Mucosa of gallbladder (tissue), 1 donor: ENCODE data around the gene CALHM6. TPM values are rescaled to one million over a fixed set of nuclear protein-coding genes. Genes with fewer than 3 reads are reported as not detected.

Source experiments
- DNase-seq: peaks from one replicate; pipeline ENCODE4 v3.0.0-alpha.2; 2020; ENCODE audit warnings: low spot score
- total RNA-seq: library from RNA; stranded (reverse); gene quantifications from one replicate; pipeline ENCODE4 v1.2.1, GENCODE V29; 2021
- donor health status: DM: no; HTN: no; CAD: no.

CALHM6 gene
- total RNA-seq: 4.8 TPM

DNA sequence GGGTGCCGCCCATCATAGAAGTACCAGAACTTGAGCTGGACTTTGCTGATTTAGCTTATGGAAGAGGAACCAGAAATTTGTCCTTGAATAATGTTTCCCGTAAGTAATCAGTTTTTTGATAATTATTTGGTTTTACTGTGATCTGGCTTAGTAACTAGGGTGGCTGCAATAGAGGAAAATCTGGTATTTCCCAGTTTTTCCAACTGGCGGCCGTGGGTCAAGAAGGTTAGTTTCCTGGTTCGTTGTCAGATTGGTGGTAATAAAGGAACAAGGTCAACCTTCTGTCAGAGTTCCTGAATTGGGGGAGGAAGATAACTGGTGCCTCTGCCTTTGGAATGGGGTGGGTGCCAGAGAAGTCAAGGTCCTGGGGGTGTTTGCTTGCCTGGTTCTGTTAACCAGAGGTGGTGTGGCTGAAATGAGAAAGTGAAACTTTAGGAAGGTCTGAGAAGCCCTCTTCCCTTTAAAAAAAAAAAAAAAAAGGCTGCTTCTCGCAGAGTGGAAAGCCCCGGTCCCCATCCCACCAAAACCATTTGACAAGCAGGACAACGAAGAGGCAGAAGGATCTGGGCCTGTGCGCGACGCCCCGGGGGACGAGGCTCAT lies at the start of gene CALHM6:
TSS of gene CALHM6 (plus strand) at position 45 of the 601 bp plus-strand sequence. CDS start at position 600, 555 bp downstream.
- DNase-seq: no peak

- no peak for DNase-seq
Observed at GRCh38 chr6:116412270-116412669, 48.9 kb upstream of the CALHM6 start.

DNA sequence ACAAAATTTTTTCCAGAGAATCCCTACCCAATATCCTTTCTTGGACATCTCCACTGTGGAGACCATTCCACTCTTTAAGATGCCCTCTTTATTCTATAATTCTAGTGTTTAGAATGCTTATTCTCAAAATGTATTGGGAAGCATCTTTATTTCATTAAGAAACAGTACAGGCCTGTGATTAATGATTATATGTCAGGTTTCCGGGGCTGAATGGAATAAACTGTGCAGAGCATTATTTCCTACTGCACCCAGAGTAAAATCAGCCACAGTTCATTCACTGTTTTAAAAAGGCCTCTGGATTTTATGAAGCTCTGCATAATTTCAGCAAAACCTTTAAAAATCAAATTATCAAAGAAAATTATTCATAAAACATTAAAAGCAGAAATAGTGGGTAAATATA lies 47.8 kb upstream of the CALHM6 start:
- no peak for DNase-seq

DNA sequence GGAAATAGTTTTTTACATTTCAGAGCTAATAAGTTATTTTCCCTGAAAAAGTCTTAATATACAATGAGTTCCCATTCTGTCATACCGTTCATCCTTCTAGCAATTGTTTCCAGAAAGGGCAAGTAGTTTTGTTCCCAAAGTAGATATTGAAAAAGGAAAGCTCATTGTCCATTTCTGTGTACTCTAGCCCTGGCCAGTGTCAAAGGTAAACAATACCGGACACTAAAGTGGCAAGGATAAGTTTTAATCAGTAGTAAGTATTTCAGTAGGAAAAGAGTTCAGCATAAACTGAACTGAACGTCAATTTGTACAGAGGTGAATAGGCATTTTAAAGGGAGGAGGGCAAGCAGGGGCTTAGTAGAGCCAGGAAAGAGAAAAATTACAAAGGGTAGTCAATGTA lies 43.5 kb upstream of the CALHM6 start:
- DNase-seq: no peak

DNA sequence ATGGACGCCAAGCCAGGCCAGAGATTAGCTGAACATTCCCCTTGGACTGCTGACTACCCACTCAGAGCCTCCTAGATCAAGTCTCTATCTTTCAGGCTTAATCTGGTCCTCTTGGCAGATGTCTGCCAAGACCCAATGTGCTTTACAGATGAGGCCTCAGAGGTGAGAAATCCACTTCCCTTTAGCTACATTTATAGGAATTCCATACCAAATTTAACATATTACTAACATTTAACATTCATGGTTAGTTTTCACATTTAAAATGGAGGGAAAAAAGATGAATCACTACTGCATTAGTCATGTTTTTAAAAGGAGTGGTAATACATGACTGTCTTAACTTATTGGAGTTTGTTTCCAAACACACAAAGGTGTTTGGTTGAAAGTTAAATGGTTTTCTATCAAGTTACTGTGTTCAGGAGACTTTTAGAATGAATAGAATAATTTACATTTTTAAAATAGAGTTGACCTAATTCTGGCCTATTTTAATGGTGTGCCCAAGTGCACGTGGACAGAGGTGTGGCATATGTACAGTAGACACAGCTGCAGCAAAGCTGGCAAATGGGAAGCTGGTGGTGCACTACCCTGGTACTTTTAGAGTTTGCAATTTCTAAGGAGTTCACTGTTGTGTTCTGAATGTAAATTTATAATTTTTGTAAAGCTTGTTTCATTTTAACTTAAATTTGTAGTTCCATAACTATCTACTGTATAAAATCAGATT lies 41.9 kb upstream of the CALHM6 start:
- DNase-seq: no peak

- DNase-seq: no peak
Observed at GRCh38 chr6:116420341-116420740, 40.8 kb upstream of the CALHM6 start.

DNA sequence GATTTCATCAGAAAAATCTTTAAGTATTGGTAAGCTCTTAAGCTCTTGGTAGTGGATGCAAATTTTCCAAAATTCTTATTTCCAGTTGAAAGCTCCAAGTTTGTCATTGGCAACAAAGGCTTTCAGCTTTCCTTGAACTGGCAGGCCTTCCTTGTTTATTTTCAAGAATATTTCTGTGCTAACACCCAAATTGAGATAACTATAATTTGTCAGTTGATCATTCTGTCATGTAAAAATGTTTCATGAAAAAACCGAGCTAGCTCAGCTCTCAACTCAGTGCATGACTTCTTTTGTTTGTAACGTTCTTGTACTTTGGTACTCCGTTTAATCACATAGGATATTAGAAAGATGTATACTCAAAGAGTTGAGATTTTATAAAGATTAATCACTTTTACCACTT lies 38.9 kb upstream of the CALHM6 start:
- no peak for DNase-seq

GRCh38 chr6:116424001-116424400 lies 37.2 kb upstream of the CALHM6 start:
- DNase-seq: no peak

- no peak for DNase-seq
Observed at GRCh38 chr6:116426551-116426950, 34.6 kb upstream of the CALHM6 start.

GRCh38 chr6:116429111-116429510 lies 32.1 kb upstream of the CALHM6 start:
- DNase-seq: no peak

DNA sequence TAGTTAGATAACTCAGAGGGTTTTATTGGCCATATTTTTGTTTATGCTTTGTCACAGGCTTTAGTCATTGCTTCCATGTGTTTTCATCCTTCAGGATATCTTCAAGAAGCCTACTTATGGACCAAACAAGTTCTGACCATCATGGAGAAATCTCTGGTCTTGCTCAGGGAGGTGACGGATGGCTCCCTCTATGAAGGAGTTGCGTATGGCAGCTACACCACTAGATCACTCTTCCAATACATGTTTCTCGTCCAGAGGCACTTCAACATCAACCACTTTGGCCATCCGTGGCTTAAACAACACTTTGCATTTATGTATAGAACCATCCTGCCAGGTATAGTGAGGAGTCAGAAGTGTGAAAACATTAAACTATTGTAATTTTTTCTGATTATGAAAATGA lies 30.3 kb upstream of the CALHM6 start:
- DNase-seq: no peak

DNA sequence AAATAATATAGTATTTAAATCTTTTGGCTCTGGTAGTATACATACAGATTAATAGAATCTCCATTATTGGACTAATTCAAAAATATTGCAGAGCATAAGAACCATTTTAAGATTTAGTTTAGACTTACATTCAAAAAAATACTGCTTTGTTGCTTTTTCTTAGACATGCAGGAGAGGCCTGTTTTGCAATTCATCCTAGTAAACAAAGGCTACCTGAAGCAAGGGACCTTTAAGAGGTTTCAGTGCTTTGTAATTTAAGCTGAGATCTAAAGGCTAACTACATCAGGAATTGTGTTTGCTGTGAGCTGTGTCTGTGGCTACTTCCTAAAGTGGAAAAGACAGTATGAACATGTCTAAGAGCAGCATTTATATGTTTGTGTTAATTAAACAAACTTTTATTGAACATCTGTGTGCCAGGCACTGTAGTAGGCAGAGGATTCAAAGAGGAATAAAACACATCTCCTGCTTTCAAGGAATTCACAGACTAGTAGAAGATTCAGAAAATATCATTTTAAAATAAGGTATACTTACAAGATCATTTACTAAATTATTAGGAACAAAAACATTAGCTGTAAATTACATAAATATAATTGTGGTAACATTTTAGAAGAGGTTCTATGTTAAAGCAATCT lies 29.1 kb upstream of the CALHM6 start:
- DNase-seq: no peak

DNA sequence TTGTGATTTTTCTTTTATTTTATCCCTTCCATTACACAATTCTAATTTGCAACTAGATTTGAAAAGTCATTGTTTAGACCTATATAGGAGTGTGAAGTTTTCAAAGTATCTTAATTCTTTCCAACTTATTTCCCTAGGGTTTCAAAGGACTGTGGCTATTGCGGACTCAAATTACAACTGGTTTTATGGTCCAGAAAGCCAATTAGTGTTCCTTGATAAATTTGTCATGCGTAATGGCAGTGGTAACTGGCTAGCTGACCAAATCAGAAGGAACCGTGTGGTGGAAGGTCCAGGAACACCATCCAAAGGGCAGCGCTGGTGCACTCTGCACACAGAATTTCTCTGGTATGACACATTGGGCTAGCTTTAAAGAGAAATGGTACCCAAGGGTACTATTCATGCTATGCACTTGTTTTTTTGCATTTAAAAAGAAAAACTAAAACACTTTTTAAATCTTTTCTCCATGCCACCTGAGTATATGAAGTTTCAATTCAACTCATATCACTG lies 27.9 kb upstream of the CALHM6 start:
- DNase-seq: no peak

DNA sequence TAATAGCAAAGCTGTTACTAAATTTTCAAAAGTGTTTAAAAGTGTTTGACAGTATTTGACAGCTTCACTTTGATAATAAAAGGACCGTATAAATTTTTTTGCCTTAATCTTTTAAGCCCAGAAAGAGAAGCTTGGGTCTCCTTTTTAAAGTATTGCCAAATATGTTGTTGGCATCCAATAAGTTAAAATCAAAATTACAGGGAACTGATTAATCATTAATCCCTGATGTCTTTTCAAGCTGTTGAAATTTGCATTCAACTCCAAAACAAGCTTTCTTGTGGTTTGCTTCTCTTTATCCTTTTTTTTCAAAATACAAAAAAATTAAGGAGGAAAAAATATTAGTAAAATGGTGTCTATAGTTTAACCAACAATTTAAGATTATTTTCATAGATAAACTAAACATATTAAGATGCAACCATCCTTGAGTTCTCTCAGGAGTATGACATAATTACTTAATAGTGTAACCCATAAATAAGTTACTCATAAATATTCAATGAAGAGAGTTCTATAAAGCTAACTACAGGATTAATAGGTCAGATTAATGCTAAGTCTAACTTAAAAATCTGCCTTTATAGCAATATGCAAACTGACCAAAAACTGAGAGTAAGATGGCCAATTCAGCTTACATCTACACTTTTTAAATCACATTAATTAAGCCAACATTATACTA lies 27.0 kb upstream of the CALHM6 start:
- DNase-seq: no peak

- no peak for DNase-seq
Observed at GRCh38 chr6:116436586-116436985, 24.6 kb upstream of the CALHM6 start.

DNA sequence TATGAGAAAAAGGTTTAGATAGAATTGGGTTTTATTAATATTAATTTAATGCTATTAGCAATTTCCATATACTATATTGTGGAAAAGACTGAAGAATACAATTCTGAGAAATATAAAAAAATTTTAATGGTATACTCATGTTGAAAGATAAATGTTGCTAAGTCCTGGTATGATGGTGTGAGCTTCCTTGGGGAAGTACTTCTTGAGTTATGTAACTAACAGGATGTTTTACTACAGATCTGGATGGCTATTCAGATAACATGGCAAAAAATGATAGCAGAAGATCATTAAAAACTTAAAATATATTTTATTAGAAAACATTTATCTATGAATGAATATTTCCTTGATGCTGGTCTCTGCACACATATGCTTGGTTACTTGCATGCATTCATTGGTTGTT lies 23.5 kb upstream of the CALHM6 start:
- DNase-seq: no peak

- DNase-seq: no peak
Observed at GRCh38 chr6:116438590-116439448, 22.4 kb upstream of the CALHM6 start.

DNA sequence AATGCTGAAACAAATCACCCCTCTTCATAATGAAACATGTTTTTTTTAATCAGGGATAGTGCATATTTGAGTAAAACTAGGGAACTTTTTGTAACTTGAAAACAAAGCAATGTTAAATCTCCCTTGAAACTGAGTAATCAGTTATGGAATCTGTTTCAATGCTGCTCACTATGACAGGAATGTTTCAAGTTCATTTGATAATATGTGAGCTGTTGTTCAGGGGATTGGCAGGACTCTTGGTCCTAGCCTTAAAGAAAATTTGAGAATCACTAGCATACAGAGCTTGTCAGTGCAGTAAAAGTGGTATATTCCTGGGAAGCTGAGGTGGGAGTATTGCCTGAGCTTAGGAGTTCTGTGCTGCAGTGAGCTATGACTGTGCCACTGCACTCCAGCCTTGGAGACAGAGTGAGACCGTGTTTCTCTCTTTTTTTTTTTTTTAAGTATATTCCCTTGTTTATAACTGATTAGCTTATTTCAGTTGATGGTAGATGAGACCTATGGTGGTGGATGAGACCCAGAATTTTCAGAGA lies 21.6 kb upstream of the CALHM6 start:
- DNase-seq: no peak

DNA sequence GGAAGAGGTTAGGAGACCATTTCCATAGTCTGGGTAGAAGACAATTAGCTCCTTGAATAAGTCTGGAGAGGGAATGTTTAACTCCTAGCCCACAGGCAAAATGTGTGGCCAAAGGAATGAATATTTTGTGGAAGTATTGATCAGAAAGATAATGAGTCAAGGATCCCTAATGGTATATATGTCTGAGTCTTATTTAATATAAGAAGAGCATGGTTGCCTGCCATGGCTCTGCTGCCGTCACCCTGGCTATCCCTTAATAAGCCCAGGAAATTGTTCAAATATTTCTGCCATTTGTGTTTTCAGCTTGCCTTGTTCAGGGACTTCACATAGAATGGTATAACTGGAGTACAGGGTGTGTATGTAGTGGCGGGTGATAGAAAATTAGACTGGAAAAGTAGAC lies 18.1 kb upstream of the CALHM6 start:
- no peak for DNase-seq

DNA sequence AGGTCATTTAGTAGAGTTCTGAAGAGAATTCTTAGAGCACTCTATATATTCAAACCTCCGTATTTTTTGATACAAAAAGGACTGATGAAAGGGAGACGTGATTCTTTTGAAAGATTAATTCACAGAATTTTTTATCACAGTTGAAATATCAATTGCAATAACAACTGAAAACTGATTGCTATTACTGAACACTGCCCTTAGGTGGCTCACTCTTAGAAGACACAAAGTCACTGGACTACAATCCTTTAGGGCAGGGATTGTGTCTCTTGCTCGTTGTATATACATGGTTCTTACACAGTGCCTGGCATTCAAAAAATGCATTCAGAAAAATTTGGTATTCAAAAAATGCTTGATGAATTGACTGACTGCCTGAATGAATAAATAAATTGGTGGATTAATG lies 17.1 kb upstream of the CALHM6 start:
- DNase-seq: no peak

DNA sequence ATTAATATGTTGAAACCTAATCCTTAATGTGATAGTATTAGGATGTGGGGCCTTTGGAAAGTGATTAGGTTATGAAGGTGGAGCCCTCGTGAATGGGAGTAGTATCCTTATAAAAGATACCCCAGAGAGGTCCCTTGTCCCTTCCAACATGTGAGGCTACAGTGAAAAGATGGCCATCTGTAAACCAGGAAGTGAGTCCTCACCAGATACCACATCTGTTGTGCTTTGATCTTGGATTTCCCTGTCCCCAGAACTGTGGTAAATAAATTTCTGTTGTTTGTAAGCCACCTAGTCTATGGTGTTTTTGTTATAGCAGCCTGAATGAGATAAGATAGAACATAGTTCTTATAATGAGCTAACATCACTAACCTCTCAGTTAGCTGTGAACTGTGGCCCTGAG lies 16.6 kb upstream of the CALHM6 start:
- no peak for DNase-seq
